ENCODE data around the gene UCHL3. TPM values are rescaled to one million over a fixed set of nuclear protein-coding genes. Genes with fewer than 3 reads are reported as not detected.

The UCHL3 gene
- polyA plus RNA-seq, 1 donor (not counting 4 experiments of a cell fraction or from before 2014, with no cell fraction given), result 134 TPM

DNA sequence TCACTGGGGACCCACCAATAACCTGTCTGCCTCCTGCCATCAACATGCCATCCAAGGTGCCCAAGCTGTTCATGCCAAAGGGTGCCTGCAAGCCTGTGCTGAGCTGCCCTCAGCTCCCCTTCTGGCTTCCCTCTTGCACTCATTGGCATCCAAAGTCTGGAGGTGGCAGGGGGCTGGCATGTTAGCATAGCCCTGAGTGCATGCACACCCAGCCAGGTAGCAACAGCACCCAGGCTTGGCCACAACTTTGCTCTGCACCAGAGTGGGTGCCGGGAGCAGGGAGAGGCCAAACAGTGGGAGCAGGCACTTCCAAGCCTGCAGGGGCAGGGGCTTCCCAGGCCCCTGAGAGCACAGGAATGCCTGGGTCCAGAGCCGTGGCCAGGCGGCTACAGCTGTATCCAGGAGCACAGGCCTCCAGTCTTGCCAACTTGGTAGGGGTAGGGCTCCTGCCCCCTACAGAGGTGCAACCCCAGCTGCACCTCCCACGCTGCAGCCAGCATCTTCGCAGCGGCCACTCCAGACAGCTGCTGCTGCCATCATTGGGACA is 41.5 kb upstream of the UCHL3 start:
- H3K4me3 ChIP-seq (ENCODE audit: control insufficient read depth in 2 of 3, extremely low read depth in 1 of 3, insufficient read depth in 2 of 3, low read depth in 1 of 3, low read length in 3 of 3), result no peak overlapping the region
- no peaks in the 10 kb centered on the region for H3K79me2 ChIP-seq (ENCODE audit: control insufficient read depth, insufficient read depth, low read length)
- dilution Hi-C loops (cut with MboI; ENCODE audit: extremely low pct_ligation_motif_present, low sequenced_read_pairs), result no loop called here
- no peak overlapping the region for H3K9ac ChIP-seq (ENCODE audit: control insufficient read depth, extremely low read depth, insufficient read depth, low read length)
- no peak for DNase-seq (ENCODE audit: low read depth, low spot score)
- FAIRE-seq, result no peak
- H3K27me3 ChIP-seq (ENCODE audit: control insufficient read depth, extremely low read depth, insufficient read depth, low read length), result no peaks in the 10 kb centered on the region
- H3K9me3 ChIP-seq (ENCODE audit: control insufficient read depth, low read depth, low read length), result no peaks in the 10 kb centered on the region
- H3K4me1 ChIP-seq (ENCODE audit: control insufficient read depth, extremely low read depth, insufficient read depth, low read length), result no peaks in the 10 kb centered on the region
- H3K9me1 ChIP-seq (ENCODE audit: control insufficient read depth, extremely low read depth, insufficient read depth, low read length), result no peaks in the 10 kb centered on the region
- no peaks in the 10 kb centered on the region for H4K20me1 ChIP-seq (ENCODE audit: control insufficient read depth, extremely low read depth, insufficient read depth, low read length)
- TF ChIP-seq, protein P1, sequence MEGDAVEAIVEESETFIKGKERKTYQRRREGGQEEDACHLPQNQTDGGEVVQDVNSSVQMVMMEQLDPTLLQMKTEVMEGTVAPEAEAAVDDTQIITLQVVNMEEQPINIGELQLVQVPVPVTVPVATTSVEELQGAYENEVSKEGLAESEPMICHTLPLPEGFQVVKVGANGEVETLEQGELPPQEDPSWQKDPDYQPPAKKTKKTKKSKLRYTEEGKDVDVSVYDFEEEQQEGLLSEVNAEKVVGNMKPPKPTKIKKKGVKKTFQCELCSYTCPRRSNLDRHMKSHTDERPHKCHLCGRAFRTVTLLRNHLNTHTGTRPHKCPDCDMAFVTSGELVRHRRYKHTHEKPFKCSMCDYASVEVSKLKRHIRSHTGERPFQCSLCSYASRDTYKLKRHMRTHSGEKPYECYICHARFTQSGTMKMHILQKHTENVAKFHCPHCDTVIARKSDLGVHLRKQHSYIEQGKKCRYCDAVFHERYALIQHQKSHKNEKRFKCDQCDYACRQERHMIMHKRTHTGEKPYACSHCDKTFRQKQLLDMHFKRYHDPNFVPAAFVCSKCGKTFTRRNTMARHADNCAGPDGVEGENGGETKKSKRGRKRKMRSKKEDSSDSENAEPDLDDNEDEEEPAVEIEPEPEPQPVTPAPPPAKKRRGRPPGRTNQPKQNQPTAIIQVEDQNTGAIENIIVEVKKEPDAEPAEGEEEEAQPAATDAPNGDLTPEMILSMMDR (optimal IDR thresholded peaks at IDR 0.05 in 1 of 3, IDR thresholded peaks at IDR 0.05 in 1 of 3, conservative IDR thresholded peaks at IDR 0.05 in 1 of 3; ENCODE audit: extremely low read depth in 1 of 3, insufficient read depth in 2 of 3, low read length in 3 of 3), result no peak
- TF ChIP-seq EZH2 (IDR thresholded peaks at IDR 0.05; ENCODE audit: low read length), result no peak
- no peak overlapping the region for H3K4me2 ChIP-seq (ENCODE audit: control insufficient read depth, extremely low read depth, insufficient read depth, low read depth, low read length)
- no peak overlapping the region for H2AFZ ChIP-seq (ENCODE audit: control insufficient read depth, low read length)
- H3K36me3 ChIP-seq (ENCODE audit: control insufficient read depth in 2 of 2, extremely low read depth in 1 of 2, insufficient read depth in 2 of 2, low read length in 2 of 2), result no peaks in the 10 kb centered on the region
- H3K27ac ChIP-seq (ENCODE audit: control insufficient read depth, insufficient read depth, low read length), result no peak overlapping the region

DNA sequence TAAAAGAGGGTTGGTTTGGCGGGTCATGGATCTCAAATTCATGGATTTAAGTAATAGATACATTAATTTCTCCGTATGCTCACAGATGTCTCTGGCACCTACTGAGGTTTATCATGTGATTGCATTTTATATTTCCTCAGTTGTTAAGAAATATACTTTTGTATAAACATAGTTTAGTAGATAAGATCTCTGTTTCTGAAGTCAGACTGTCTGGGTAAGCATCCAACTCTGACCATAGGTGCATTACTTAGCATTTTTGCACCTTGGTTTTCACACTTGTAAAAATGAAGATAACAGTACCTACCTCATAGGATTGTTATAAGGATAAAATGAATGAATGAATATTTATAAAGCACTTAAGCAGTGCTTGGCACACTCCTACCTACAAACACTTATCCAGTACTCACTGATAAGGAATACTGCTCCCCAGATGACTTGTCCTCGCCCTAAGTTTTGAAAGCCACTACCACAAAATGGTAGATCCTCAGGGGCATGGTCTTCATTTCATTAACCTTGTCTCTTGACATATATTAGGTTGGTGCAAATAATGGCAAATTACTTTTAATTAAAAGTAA is 38.5 kb upstream of the UCHL3 start:
- Histone ChIP-seq H3K27ac (ENCODE audit: control insufficient read depth, insufficient read depth, low read length) (no peak overlapping the region), H3K4me3 (ENCODE audit: control insufficient read depth in 2 of 3, extremely low read depth in 1 of 3, insufficient read depth in 2 of 3, low read depth in 1 of 3, low read length in 3 of 3) (no peak overlapping the region), H3K9ac (ENCODE audit: control insufficient read depth, extremely low read depth, insufficient read depth, low read length) (no peak overlapping the region), H3K9me1 (ENCODE audit: control insufficient read depth, extremely low read depth, insufficient read depth, low read length) (no peaks in the 10 kb centered on the region), H4K20me1 (ENCODE audit: control insufficient read depth, extremely low read depth, insufficient read depth, low read length) (no peaks in the 10 kb centered on the region), H2AFZ (ENCODE audit: control insufficient read depth, low read length) (no peak overlapping the region), H3K36me3 (ENCODE audit: control insufficient read depth in 2 of 2, extremely low read depth in 1 of 2, insufficient read depth in 2 of 2, low read length in 2 of 2) (no peaks in the 10 kb centered on the region), H3K9me3 (ENCODE audit: control insufficient read depth, low read depth, low read length) (no peaks in the 10 kb centered on the region), H3K4me1 (ENCODE audit: control insufficient read depth, extremely low read depth, insufficient read depth, low read length) (no peaks in the 10 kb centered on the region), H3K4me2 (ENCODE audit: control insufficient read depth, extremely low read depth, insufficient read depth, low read depth, low read length) (no peak overlapping the region), H3K79me2 (ENCODE audit: control insufficient read depth, insufficient read depth, low read length) (no peaks in the 10 kb centered on the region), H3K27me3 (ENCODE audit: control insufficient read depth, extremely low read depth, insufficient read depth, low read length) (no peaks in the 10 kb centered on the region)
- dilution Hi-C loops (cut with MboI; ENCODE audit: extremely low pct_ligation_motif_present, low sequenced_read_pairs), result no loop called here
- TF ChIP-seq, protein P1 (optimal IDR thresholded peaks at IDR 0.05 in 1 of 3, IDR thresholded peaks at IDR 0.05 in 1 of 3, conservative IDR thresholded peaks at IDR 0.05 in 1 of 3; ENCODE audit: extremely low read depth in 1 of 3, insufficient read depth in 2 of 3, low read length in 3 of 3), result no peak
- TF ChIP-seq EZH2 (IDR thresholded peaks at IDR 0.05; ENCODE audit: low read length), result no peak
- DNase-seq (ENCODE audit: low read depth, low spot score) (no peak), FAIRE-seq (no peak)

Measured in keratinocyte (primary cell).